ENCODE results near the gene EIF4G2.
"Not testable (repeated sequence)": the region's sequence is repeated elsewhere in the genome, so short reads cannot be mapped to it uniquely, and the experiment has no call there.

The EIF4G2 gene

GRCh38 chr11:10808553-10809372 lies at the start of gene EIF4G2:
Gene EIF4G2 (minus strand): TSS chr11:10808926.
- DNase-seq (ENCODE audit: low spot score): peak; percentile 98

GRCh38 chr11:10857709-10858438 lies 49.1 kb upstream of the EIF4G2 start, which contains the start of gene ZBED5:
Gene ZBED5 (minus strand): TSS chr11:10858053. CDS start chr11:10854945, 3,108 bp downstream.
- DNase-seq (ENCODE audit: low spot score): peak; percentile 95

GRCh38 chr11:10857459-10857708 lies 48.7 kb upstream of the EIF4G2 start:
- no peak for DNase-seq (ENCODE audit: low spot score)

- peak; percentile 63 for DNase-seq (ENCODE audit: low spot score)
These were observed 48.1 kb upstream of the EIF4G2 start for GRCh38 chr11:10856689-10857458.

- no peak for DNase-seq (ENCODE audit: low spot score)
These were observed 46.6 kb upstream of the EIF4G2 start for GRCh38 chr11:10855295-10855694.

GRCh38 chr11:10847960-10848860 lies 39.5 kb upstream of the EIF4G2 start:
- DNase-seq (ENCODE audit: low spot score): no peak

- no peak for DNase-seq (ENCODE audit: low spot score)
These were observed 37.9 kb upstream of the EIF4G2 start for GRCh38 chr11:10846660-10847059.

GRCh38 chr11:10845589-10845988 lies 36.9 kb upstream of the EIF4G2 start:
- no peak for DNase-seq (ENCODE audit: low spot score)

GRCh38 chr11:10844796-10845195 lies 36.1 kb upstream of the EIF4G2 start:
- DNase-seq (ENCODE audit: low spot score): no peak

- DNase-seq (ENCODE audit: low spot score): no peak
These were observed 35.6 kb upstream of the EIF4G2 start for GRCh38 chr11:10844356-10844755.

GRCh38 chr11:10838881-10839280 lies 30.2 kb upstream of the EIF4G2 start:
- DNase-seq (ENCODE audit: low spot score): no peak

- DNase-seq (ENCODE audit: low spot score): no peak
These were observed 29.4 kb upstream of the EIF4G2 start for GRCh38 chr11:10838083-10838482.

- not testable (repeated sequence) for DNase-seq (ENCODE audit: low spot score)
These were observed 28.2 kb upstream of the EIF4G2 start for GRCh38 chr11:10836884-10837283.

- DNase-seq (ENCODE audit: low spot score): no peak
These were observed 20.4 kb upstream of the EIF4G2 start for GRCh38 chr11:10829139-10829538.

GRCh38 chr11:10828402-10828801 lies 19.7 kb upstream of the EIF4G2 start:
- no peak for DNase-seq (ENCODE audit: low spot score)

- DNase-seq (ENCODE audit: low spot score): no peak
These were observed 16.2 kb upstream of the EIF4G2 start for GRCh38 chr11:10824888-10825287.

- DNase-seq (ENCODE audit: low spot score): no peak
These were observed 14.4 kb upstream of the EIF4G2 start for GRCh38 chr11:10823152-10823579.

- not testable (repeated sequence) for DNase-seq (ENCODE audit: low spot score)
These were observed 13.8 kb upstream of the EIF4G2 start for GRCh38 chr11:10822491-10822890.

GRCh38 chr11:10818594-10818993 lies 9.9 kb upstream of the EIF4G2 start:
- DNase-seq (ENCODE audit: low spot score): no peak

- no peak for DNase-seq (ENCODE audit: low spot score)
These were observed 5.2 kb upstream of the EIF4G2 start for GRCh38 chr11:10813945-10814344.

- no peak for DNase-seq (ENCODE audit: low spot score)
These were observed 841 bp upstream of the EIF4G2 start for GRCh38 chr11:10809373-10810160.

Measured in kidney capillary endothelial cell (primary cell).